HG02798 (cell line): ENCODE results near the gene FITM1.

Experiments used
- ATAC-seq: cut with Tn5 transposase; IDR thresholded peaks from one replicate; pipeline ENCODE4 v1.9.1; 2021; ENCODE audit warnings: mild to moderate bottlenecking; ENCODE audit not compliant: unreplicated experiment, poor library complexity

Gene FITM1

DNA sequence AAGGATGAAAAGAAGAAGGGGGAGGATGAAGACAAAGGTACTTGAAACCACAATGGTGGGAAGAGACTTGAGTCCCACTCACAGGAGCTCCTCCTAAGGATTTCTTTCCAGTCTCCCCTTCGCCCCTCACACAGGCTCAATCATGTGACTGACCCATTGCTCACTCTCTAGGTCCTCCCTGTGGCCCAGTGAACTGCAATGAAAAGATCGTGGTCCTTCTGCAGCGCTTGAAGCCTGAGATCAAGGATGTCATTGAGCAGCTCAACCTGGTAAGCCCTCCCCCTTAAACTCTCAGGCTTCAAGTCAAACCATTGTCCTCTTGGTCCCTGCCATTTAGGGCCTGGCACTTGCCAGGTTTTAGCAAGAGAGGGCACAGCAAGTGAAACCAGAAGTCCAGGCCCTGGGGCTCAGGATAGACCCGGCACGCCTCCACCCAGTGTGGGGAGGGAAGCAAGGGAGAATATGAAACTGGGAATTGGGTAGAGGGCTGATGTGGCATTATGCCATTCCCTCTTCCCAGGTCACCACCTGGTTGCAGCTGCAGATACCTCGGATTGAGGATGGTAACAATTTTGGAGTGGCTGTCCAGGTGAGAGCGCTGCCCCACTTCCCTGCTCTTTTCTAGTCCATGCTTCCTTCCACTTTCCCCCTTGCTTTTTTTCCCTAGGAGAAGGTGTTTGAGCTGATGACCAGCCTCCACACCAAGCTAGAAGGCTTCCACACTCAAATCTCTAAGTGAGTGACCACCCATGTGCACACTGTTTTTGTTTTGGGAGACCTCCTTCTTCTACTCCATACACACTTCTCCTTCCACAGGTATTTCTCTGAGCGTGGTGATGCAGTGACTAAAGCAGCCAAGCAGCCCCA is 7.3 kb downstream of the FITM1 start:
- ATAC-seq = no peak

- ATAC-seq = no peak
Measured at GRCh38 chr14:24138396-24139271, 8.2 kb downstream of the FITM1 start.

GRCh38 chr14:24139272-24139934 is 8.9 kb downstream of the FITM1 start:
- ATAC-seq = no peak

- peak; percentile 90 for ATAC-seq
Measured at GRCh38 chr14:24141097-24141880, 10.8 kb downstream of the FITM1 start, which contains the start of gene EMC9. Gene EMC9, minus strand, starts transcription at chr14:24141591. Its CDS starts 287 bp downstream, at chr14:24141304.

DNA sequence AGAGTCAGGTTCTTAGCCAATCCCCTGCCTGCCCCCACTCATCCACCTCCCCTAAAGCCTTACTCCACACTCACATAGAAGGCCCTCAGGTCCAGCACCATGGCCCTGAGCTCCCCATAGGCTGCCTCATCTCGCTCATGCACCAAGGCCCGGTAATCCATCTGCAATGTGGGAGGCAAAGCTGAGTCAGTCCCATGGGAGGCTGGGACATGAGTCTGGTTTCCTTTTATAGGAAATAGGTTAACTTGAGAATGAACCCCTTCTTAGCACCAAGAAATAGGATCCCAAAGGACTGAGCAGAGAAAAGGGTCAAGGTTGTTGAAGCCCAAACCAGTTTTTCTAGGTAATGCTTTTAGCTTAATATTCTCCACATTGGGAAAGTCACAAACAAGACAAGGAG is 13.1 kb downstream of the FITM1 start:
- no peak for ATAC-seq

DNA sequence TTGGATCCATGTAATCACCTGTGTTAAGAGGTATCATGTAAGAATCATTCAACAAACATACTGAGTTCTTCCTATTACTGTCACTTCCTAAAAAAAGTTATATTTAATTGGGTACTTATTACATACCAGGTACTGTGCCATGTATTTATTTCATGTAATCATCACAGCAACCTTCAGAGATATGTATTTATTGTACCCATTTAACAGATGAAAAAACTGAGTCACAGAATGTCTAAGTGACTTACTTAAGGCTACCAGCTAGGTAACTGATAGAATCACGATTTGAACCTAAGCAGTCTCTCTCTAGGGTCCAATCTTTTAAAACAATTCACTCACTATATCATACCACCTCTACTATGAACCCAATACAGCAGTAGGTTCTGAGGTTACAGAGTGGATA is 14.0 kb downstream of the FITM1 start:
- ATAC-seq = no peak

DNA sequence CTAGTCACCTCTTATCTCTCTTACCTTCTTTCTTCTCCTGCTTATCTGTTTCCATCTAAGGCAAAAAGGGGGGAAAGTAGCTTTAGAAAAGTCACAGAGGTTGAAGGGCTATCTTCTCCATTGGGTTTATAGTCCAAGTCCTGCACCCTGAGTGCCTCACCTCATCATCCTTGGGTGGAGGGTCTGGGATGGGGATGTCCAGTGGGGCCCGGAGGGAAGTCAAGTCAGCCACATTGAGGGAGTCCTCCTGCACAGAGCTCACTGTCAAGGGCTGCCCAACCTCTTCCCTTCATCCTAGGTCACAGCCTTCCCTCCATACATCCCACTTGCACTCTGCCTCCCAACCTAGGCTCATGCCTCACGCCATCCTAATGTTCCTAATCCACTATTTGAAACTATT is 14.8 kb downstream of the FITM1 start:
- ATAC-seq = no peak

- no peak for ATAC-seq
Measured at GRCh38 chr14:24145690-24146452, 15.4 kb downstream of the FITM1 start.

- ATAC-seq = peak; percentile 67
Measured at GRCh38 chr14:24146453-24146977, 16.1 kb downstream of the FITM1 start, which contains the start of gene PSME2. Gene PSME2, minus strand, starts transcription at chr14:24146610. Its CDS starts 29 bp downstream, at chr14:24146581.

- peak; percentile 87 for ATAC-seq
Measured at GRCh38 chr14:24146978-24147760, 16.7 kb downstream of the FITM1 start, which contains the start of gene RNF31. Gene RNF31, plus strand, starts transcription at chr14:24147498. Its CDS starts 201 bp downstream, at chr14:24147699.

GRCh38 chr14:24147761-24148428 is 17.4 kb downstream of the FITM1 start:
- ATAC-seq = no peak

DNA sequence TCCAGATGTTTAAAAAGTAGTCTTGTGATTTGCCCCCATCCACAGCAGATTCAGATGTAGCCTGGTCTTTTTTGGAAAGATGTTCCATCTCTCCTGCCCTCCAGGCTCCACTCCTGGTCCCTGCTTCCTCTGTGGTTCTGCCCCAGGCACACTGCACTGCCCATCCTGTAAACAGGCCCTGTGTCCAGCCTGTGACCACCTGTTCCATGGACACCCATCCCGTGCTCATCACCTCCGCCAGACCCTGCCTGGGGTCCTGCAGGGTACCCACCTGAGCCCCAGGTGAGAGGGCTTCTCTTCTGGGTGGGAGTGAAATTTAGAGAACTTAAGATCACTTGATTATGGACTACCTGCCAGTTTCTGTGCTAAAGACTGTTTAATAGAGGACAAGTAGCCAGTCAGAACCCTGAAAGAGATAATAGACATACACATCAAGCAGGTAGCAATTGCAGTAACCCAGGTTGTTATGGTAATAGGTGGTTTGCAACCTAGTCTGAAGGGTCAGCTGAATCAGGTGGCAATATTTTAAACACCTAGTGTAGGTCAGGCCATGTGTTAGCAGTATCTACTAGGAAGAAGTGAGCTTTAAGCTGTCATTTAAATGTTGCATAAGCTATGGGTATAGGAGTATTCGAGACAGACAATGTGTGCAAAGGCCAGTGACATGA is 19.0 kb downstream of the FITM1 start:
- no peak for ATAC-seq

- ATAC-seq = no peak
Measured at GRCh38 chr14:24150061-24150460, 19.6 kb downstream of the FITM1 start.

DNA sequence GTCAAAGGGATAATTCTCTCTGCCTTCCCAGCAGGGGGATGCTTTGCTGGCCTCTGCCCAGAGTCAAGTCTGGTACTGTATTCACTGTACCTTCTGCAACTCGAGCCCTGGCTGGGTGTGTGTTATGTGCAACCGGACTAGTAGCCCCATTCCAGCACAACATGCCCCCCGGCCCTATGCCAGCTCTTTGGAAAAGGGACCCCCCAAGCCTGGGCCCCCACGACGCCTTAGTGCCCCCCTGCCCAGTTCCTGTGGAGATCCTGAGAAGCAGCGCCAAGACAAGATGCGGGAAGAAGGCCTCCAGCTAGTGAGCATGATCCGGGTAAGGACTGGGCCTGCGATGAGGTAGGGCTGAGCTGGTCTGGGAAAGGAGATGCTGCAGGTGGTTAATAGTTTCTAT is 20.1 kb downstream of the FITM1 start:
- no peak for ATAC-seq

DNA sequence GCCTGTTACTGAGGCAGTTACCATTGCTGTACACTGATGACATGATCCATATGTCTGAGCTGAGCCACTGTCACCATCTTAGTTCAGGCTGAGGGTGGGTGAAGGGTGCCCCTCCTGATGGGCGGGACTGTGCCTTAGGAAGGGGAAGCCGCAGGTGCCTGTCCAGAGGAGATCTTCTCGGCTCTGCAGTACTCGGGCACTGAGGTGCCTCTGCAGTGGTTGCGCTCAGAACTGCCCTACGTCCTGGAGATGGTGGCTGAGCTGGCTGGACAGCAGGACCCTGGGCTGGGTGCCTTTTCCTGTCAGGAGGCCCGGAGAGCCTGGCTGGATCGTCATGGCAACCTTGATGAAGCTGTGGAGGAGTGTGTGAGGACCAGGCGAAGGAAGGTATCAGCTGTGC is 20.5 kb downstream of the FITM1 start:
- ATAC-seq = no peak

GRCh38 chr14:24151404-24152080 is 21.1 kb downstream of the FITM1 start:
- no peak for ATAC-seq
